ENCODE results near the gene COMMD8. TPM values are rescaled to one million over a fixed set of nuclear protein-coding genes. Genes with fewer than 3 reads are reported as not detected.

The COMMD8 gene
- total RNA-seq, 1 experiment from 2014 or later = 19.9 TPM

GRCh38 chr4:47485047-47485692 lies 21.7 kb upstream of the COMMD8 start, which contains the start of gene ATP10D (continued):
- no peak for TF ChIP-seq ZBTB33 (IDR thresholded peaks at IDR 0.05; ENCODE audit: extremely low read depth, insufficient replicate concordance, low read length)
- peak; percentile 75 for TF ChIP-seq CBX3 (IDR thresholded peaks at IDR 0.05; ENCODE audit: low read depth)
- peak; percentile 40 for TF ChIP-seq POLR2A (IDR thresholded peaks at IDR 0.05; ENCODE audit: borderline replicate concordance, extremely low read depth, insufficient read depth, insufficient read length)
- 0 out of 2 replicates have a peak, but pooled peaks have one; percentile 3 for TF ChIP-seq RAD21 (IDR thresholded peaks at IDR 0.05; ENCODE audit: low read depth)

- peak overlapping the region; percentile 89 for H2AFZ ChIP-seq (ENCODE audit: low read depth, low read length, poor library complexity, severe bottlenecking)
- H3K4me2 ChIP-seq (ENCODE audit: low read length) = no peak overlapping the region
- DNase-seq (ENCODE audit: low read depth, low spot score) (no peak), ATAC-seq (no peak)
- no peak overlapping the region for H3K27ac ChIP-seq (ENCODE audit: low read depth, low read length)
- H3K36me3 ChIP-seq (ENCODE audit: control insufficient read depth in 1 of 2, insufficient read depth in 2 of 2, low read length in 2 of 2) = no peaks in the 10 kb centered on the region
- peaks cover 0 to 20% of the 10 kb centered on the region in 2 experiments; a peak in 3 of 4 replicates for H3K4me1 ChIP-seq (ENCODE audit: control insufficient read depth in 1 of 2, insufficient read depth in 2 of 2, low read length in 2 of 2)
- no peak for TF ChIP-seq ATF3 (IDR thresholded peaks at IDR 0.05)
- no peak for TF ChIP-seq CTCF (IDR thresholded peaks at IDR 0.05 in 2 of 3, conservative IDR thresholded peaks at IDR 0.05 in 1 of 3; ENCODE audit: borderline replicate concordance in 1 of 3, insufficient read depth in 1 of 3, low read depth in 2 of 3, low read length in 2 of 3)
- TF ChIP-seq ZFX (IDR thresholded peaks at IDR 0.05) = no peak
- no peak for TF ChIP-seq SP1 (IDR thresholded peaks at IDR 0.05; ENCODE audit: low read depth)
- no peak for TF ChIP-seq YY1 (IDR thresholded peaks at IDR 0.05; ENCODE audit: extremely low read depth, insufficient replicate concordance, low read depth, low read length)
- TF ChIP-seq EZH2phosphoT487 (IDR thresholded peaks at IDR 0.05; ENCODE audit: borderline replicate concordance) = no peak
- TF ChIP-seq JUND (IDR thresholded peaks at IDR 0.05) = no peak
- TF ChIP-seq CBX3 (IDR thresholded peaks at IDR 0.05; ENCODE audit: low read depth) = no peak
- TF ChIP-seq ZNF274 (IDR thresholded peaks at IDR 0.05; ENCODE audit: low read depth, low read length) = no peak
- TF ChIP-seq ZBTB33 (IDR thresholded peaks at IDR 0.05; ENCODE audit: extremely low read depth, insufficient replicate concordance, low read length) = no peak
- no peak for TF ChIP-seq TCF7L2 (IDR thresholded peaks at IDR 0.05; ENCODE audit: borderline replicate concordance, extremely low read depth, insufficient read depth, insufficient read length)
- no peak for TF ChIP-seq EGR1 (IDR thresholded peaks at IDR 0.05; ENCODE audit: low read depth)
- TF ChIP-seq SIN3A (IDR thresholded peaks at IDR 0.05; ENCODE audit: low read depth) = no peak
- TF ChIP-seq ELF1 (IDR thresholded peaks at IDR 0.05; ENCODE audit: borderline replicate concordance, low read depth) = no peak
- no peak for TF ChIP-seq FOSL1 (IDR thresholded peaks at IDR 0.05; ENCODE audit: low read depth)
- no peak for TF ChIP-seq EZH2 (IDR thresholded peaks at IDR 0.05)
- no peak for TF ChIP-seq CEBPB (IDR thresholded peaks at IDR 0.05; ENCODE audit: low read depth)
- no peak overlapping the region for H3K9ac ChIP-seq (ENCODE audit: low read length)
- ChIA-PET CTCF (interaction anchor here (2.1 kb wide), 1 partner anchor 21 kb away, joined by 6 read pairs; the partner anchor contains the start of gene COMMD8), RAD21 (ENCODE audit: low non-redundant PET in 1 of 2, low total read pairs in 2 of 2, uncharacterized antibody in 2 of 2, unreplicated experiment in 2 of 2) (no interaction called here), POLR2A (interaction anchor here (0.7 to 2.0 kb wide), 5 partner anchors 9 to 35 kb away, joined by 3 to 9 read pairs (median 5); partner anchors contain the start of gene COMMD8)
- H3K79me2 ChIP-seq (ENCODE audit: insufficient read depth, low read length) = no peaks in the 10 kb centered on the region
- H3K9me2 ChIP-seq (ENCODE audit: insufficient read depth) = no peaks in the 10 kb centered on the region
- no TSS peak for BruUV-seq (replicated peaks)
- intact Hi-C loops (cut with micrococcal nuclease) = loop anchor here (2.0 kb wide), 1 partner anchor 81 kb away; no protein-coding TSS in a partner anchor
- H3K4me3 ChIP-seq (replicated peaks in 1 of 2; ENCODE audit: low read depth in 1 of 2, low read length in 2 of 2) = no peak overlapping the region
- H4K20me1 ChIP-seq (ENCODE audit: insufficient read depth) = no peaks in the 10 kb centered on the region
- H3K27me3 ChIP-seq (ENCODE audit: insufficient read depth, low read length) = no peaks in the 10 kb centered on the region
- H3K9me3 ChIP-seq (ENCODE audit: control insufficient read depth in 1 of 2, insufficient read depth in 1 of 2, low read depth in 1 of 2, low read length in 2 of 2) = no peaks in the 10 kb centered on the region
These were observed 20.7 kb upstream of the COMMD8 start for GRCh38 chr4:47484168-47484567.

Data from HCT116 (cell line).